GM18873 (cell line): ENCODE data around the gene MYOM1.
"Not testable (repeated sequence)": the region's sequence is repeated elsewhere in the genome, so short reads cannot be mapped to it uniquely, and the experiment has no call there.

Experiments used
- ATAC-seq: cut with Tn5 transposase; IDR thresholded peaks from one replicate; pipeline ENCODE4 v1.9.1; 2021; ENCODE audit warnings: mild to moderate bottlenecking, moderate library complexity, moderate number of reproducible peaks; ENCODE audit not compliant: unreplicated experiment, low FRiP score

Gene MYOM1

GRCh38 chr18:3044931-3045698 is 174.7 kb downstream of the MYOM1 start:
- no peak for ATAC-seq

GRCh38 chr18:3042379-3042778 is 177.4 kb downstream of the MYOM1 start:
- ATAC-seq = no peak

GRCh38 chr18:3041843-3042242 is 177.9 kb downstream of the MYOM1 start:
- ATAC-seq = no peak

- no peak for ATAC-seq
These were observed 178.9 kb downstream of the MYOM1 start for GRCh38 chr18:3040881-3041280.

GRCh38 chr18:3040173-3040572 is 179.6 kb downstream of the MYOM1 start:
- no peak for ATAC-seq

- ATAC-seq = peak; percentile 99
These were observed 182.3 kb downstream of the MYOM1 start for GRCh38 chr18:3037423-3037915.

- no peak for ATAC-seq
These were observed 183.7 kb downstream of the MYOM1 start for GRCh38 chr18:3036108-3036507.

- ATAC-seq = no peak
These were observed 184.1 kb downstream of the MYOM1 start for GRCh38 chr18:3035635-3036034.

GRCh38 chr18:3032721-3033120 is 187.0 kb downstream of the MYOM1 start:
- ATAC-seq = no peak

GRCh38 chr18:3029215-3029952 is 190.4 kb downstream of the MYOM1 start:
- no peak for ATAC-seq

- not testable (repeated sequence) for ATAC-seq
These were observed 191.7 kb downstream of the MYOM1 start for GRCh38 chr18:3028115-3028514.

GRCh38 chr18:3027370-3027891 is 192.3 kb downstream of the MYOM1 start:
- no peak for ATAC-seq

- no peak for ATAC-seq
These were observed 194.2 kb downstream of the MYOM1 start for GRCh38 chr18:3025544-3025943.

- ATAC-seq = not testable (repeated sequence)
These were observed 196.2 kb downstream of the MYOM1 start for GRCh38 chr18:3023603-3024002.
